ENCODE results near the gene POLR1A. TPM values are rescaled to one million over a fixed set of nuclear protein-coding genes. Genes with fewer than 3 reads are reported as not detected.

POLR1A gene
- total RNA-seq, 1 experiment from 2014 or later, result 62.7 TPM

- H3K14ac ChIP-seq (ENCODE audit: insufficient read depth, low read length), result no peak overlapping the region
- H2BK120ac ChIP-seq (ENCODE audit: low read depth, low read length, poor library complexity, severe bottlenecking), result no peak overlapping the region
- H3T11ph ChIP-seq (ENCODE audit: low read length), result no peak overlapping the region
- H3K79me1 ChIP-seq (ENCODE audit: insufficient read depth, low read depth, low read length, poor library complexity, severe bottlenecking), result no peaks in the 10 kb centered on the region
- no peak overlapping the region for H3K18ac ChIP-seq (ENCODE audit: insufficient read length, low read depth, low read length)
- H3K9ac ChIP-seq (ENCODE audit: extremely low read depth, insufficient read length, low read length), result no peak overlapping the region
- H3K4me2 ChIP-seq (ENCODE audit: insufficient read depth, insufficient read length, low read length), result no peak overlapping the region
- Mint-ChIP-seq H3K27ac (no peak overlapping the region), H3K4me1 (no peaks in the 10 kb centered on the region), H3K9me3 (no peaks in the 10 kb centered on the region; a peak in 1 of 5 replicates), H3K27me3 (ENCODE audit: low read depth) (no peaks in the 10 kb centered on the region), H3K36me3 (ENCODE audit: insufficient read depth in 1 of 3, low read depth in 3 of 3) (peaks cover 30 to 85% (median 45%) of the 10 kb centered on the region in 3 experiments; a peak in 6 of 7 replicates), H3K4me3 (no peak overlapping the region)
- H4K8ac ChIP-seq (replicated peaks; ENCODE audit: insufficient read length, low read depth, low read length), result no peak overlapping the region
- H3K9me3 ChIP-seq (ENCODE audit: control insufficient read depth, low read depth, low read length), result no peaks in the 10 kb centered on the region
- no peaks in the 10 kb centered on the region for H3K4me1 ChIP-seq (ENCODE audit: insufficient read depth, low read length)
- H4K91ac ChIP-seq (ENCODE audit: insufficient read length, low read depth, low read length), result no peak overlapping the region
- no peak overlapping the region for H2BK12ac ChIP-seq (ENCODE audit: insufficient read length, low read depth, low read length)
- H4K5ac ChIP-seq (ENCODE audit: insufficient read length, low read depth, low read length), result no peak overlapping the region
- DNase-seq, result peak; percentile 15
- H3K23ac ChIP-seq (ENCODE audit: insufficient read length, low read depth, low read length), result no peak overlapping the region
- H3K27me3 ChIP-seq (ENCODE audit: insufficient read depth, low read length), result no peaks in the 10 kb centered on the region
- H2BK20ac ChIP-seq (ENCODE audit: low read depth, low read length, poor library complexity, severe bottlenecking), result no peak overlapping the region
- no peaks in the 10 kb centered on the region for H3K79me2 ChIP-seq (ENCODE audit: insufficient read depth, low read length)
- H4K20me1 ChIP-seq (ENCODE audit: control insufficient read depth, insufficient read depth, insufficient read length), result no peaks in the 10 kb centered on the region
- H3K23me2 ChIP-seq (ENCODE audit: insufficient read length, low read depth, low read length, poor library complexity, severe bottlenecking), result no peaks in the 10 kb centered on the region
- no peak overlapping the region for H2BK15ac ChIP-seq (ENCODE audit: low read depth, low read length)
- no peak overlapping the region for H2AK5ac ChIP-seq (ENCODE audit: insufficient read length, low read length)
- H3K56ac ChIP-seq (ENCODE audit: insufficient read length, low read depth, low read length), result no peak overlapping the region
- H2BK5ac ChIP-seq (ENCODE audit: insufficient read length, low read length), result no peak overlapping the region
- H2AFZ ChIP-seq (ENCODE audit: low read length), result no peak overlapping the region
- no peak overlapping the region for H3K4ac ChIP-seq (ENCODE audit: low read depth, low read length)
- no peak overlapping the region for H3K27ac ChIP-seq (ENCODE audit: insufficient read length, low read depth, low read length)
- TF ChIP-seq CTCF (conservative IDR thresholded peaks at IDR 0.05), result no peak
- no CpG with 5 or more reads among the region's 16 CpGs for WGBS (ENCODE audit: extremely low coverage, insufficient read length, low lambda C conversion rate)
Measured at GRCh38 chr2:86052676-86053075, 53.0 kb downstream of the POLR1A start.
